ENCODE results near the gene ATP13A4.
A peak's percentile ranks its signal among the peaks of the same experiment; 100 is the strongest.

The ATP13A4 gene, protein sequence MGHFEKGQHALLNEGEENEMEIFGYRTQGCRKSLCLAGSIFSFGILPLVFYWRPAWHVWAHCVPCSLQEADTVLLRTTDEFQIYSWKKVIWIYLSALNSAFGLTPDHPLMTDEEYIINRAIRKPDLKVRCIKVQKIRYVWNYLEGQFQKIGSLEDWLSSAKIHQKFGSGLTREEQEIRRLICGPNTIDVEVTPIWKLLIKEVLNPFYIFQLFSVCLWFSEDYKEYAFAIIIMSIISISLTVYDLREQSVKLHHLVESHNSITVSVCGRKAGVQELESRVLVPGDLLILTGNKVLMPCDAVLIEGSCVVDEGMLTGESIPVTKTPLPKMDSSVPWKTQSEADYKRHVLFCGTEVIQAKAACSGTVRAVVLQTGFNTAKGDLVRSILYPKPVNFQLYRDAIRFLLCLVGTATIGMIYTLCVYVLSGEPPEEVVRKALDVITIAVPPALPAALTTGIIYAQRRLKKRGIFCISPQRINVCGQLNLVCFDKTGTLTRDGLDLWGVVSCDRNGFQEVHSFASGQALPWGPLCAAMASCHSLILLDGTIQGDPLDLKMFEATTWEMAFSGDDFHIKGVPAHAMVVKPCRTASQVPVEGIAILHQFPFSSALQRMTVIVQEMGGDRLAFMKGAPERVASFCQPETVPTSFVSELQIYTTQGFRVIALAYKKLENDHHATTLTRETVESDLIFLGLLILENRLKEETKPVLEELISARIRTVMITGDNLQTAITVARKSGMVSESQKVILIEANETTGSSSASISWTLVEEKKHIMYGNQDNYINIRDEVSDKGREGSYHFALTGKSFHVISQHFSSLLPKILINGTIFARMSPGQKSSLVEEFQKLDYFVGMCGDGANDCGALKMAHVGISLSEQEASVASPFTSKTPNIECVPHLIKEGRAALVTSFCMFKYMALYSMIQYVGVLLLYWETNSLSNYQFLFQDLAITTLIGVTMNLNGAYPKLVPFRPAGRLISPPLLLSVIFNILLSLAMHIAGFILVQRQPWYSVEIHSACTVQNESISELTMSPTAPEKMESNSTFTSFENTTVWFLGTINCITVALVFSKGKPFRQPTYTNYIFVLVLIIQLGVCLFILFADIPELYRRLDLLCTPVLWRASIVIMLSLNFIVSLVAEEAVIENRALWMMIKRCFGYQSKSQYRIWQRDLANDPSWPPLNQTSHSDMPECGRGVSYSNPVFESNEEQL

GRCh38 chr3:193554811-193555210 is at the start of gene ATP13A4:
TSS of gene ATP13A4 (minus strand) at chr3:193554895. CDS start at chr3:193554799, 96 bp downstream.
- DNase-seq: no peak

DNA sequence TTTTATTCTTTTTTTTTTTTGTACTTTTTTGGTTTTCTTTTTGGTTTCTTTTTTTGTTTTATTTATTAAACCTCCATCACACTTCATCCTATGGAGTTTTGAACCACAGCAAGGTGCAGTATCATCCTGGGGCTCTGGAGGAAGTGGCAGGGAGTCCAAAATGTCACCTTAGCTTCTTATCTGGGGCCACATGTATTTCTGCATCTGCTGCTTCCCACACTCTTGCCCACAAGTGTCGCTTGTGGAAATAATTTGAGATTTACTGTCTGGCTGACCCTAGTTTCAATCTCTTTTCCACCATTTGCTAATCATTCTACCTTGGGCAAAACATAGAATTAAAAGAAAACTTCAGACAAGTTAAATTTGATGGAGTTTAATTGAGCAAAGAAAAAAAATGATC is 44.7 kb upstream of the ATP13A4 start:
- no peak for DNase-seq

DNA sequence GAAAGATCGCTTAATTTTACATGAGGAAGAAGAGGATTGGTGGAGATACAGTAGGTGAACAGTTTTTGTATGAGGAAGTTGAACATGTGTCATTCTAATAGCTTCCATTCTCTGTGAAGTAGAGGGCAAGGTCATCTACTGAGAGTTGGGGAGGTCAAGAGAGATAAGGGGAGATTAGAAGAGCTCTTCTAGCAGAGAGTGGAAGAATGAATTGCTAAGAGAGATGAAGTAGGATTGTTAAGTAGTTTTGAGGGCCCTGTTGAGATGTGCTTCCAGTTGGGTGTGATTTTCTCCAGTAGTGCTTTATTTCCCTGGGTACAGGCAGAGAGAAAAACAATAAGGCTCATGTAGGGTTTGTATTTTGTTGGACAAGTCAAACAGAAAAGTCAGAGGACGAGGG is 43.5 kb upstream of the ATP13A4 start:
- DNase-seq: no peak

DNA sequence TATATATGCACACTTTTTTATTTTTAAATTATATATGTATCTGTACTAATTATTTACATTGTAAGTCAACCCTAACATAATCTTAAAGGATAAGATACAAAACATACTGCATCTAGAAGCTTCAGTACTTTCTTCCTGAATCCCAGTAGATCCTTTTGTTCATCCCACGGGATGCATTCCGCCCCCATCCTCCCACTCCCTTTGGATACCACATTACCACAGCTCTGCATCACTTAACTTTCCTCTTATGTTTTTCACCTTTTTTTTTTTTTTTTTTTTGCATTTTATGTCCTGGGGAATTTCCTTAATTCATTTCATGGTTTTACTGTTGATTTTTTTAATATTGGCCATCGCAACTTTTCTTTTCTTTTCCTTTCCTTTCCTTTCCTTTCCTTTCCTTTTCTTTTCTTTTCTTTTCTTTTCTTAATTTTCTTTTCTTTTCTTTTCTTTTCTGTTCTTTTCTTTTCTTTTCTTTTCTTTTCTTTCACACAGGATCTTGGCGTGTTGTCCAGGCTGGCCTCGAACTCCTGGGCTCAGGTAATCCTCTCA is 41.3 kb upstream of the ATP13A4 start:
- DNase-seq: no peak

- DNase-seq: no peak
These were observed 40.4 kb upstream of the ATP13A4 start for GRCh38 chr3:193594946-193595689.

- peak; percentile 20 for DNase-seq
These were observed 39.0 kb upstream of the ATP13A4 start for GRCh38 chr3:193593668-193594030.

GRCh38 chr3:193592841-193593667 is 38.4 kb upstream of the ATP13A4 start, which contains the start of gene OPA1:
TSS of gene OPA1 (plus strand) at chr3:193593208. CDS start at chr3:193593378, 170 bp downstream.
- peak; percentile 94 for DNase-seq

- DNase-seq: peak; percentile 20
These were observed 35.6 kb upstream of the ATP13A4 start for GRCh38 chr3:193590088-193590856.

GRCh38 chr3:193589616-193590015 is 34.9 kb upstream of the ATP13A4 start:
- no peak for DNase-seq

DNA sequence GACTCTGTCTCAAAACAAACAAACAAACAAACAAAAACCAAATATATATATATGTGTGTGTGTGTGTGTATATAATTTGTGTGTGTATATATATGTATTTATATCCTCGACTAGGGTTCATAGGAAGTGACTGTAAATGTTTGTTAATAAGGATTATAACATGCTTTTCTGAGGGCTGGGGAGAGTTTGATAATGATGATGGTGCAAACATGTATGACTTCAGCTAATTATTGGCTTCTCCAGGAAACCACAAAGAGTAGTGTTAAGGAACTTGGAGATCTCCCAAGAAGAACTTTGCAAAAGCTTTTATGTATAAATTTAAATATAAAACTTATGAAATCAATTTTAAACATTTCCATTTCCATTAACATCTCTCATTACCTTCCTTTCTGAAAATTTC is 34.4 kb upstream of the ATP13A4 start:
- DNase-seq: no peak

- no peak for DNase-seq
These were observed 31.8 kb upstream of the ATP13A4 start for GRCh38 chr3:193586526-193586925.

DNA sequence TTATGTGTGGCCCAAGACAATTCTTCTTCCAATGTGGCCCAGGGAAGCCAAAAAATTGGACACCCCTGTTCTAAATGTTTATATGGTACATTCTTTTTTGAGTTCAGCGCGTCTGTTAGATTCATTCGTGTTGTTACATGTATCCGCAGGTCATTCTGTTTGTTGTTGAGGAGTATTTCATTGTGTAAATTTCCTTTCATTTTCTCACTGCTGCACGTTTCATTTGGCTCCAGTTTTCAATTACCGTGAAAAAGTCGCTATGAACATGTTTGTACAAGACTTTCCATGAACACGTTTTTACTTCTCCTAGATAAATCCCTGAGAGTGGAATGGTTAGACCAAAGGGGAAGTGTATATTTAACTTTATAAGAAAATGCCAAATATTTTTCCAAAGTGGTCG is 30.8 kb upstream of the ATP13A4 start:
- no peak for DNase-seq

DNA sequence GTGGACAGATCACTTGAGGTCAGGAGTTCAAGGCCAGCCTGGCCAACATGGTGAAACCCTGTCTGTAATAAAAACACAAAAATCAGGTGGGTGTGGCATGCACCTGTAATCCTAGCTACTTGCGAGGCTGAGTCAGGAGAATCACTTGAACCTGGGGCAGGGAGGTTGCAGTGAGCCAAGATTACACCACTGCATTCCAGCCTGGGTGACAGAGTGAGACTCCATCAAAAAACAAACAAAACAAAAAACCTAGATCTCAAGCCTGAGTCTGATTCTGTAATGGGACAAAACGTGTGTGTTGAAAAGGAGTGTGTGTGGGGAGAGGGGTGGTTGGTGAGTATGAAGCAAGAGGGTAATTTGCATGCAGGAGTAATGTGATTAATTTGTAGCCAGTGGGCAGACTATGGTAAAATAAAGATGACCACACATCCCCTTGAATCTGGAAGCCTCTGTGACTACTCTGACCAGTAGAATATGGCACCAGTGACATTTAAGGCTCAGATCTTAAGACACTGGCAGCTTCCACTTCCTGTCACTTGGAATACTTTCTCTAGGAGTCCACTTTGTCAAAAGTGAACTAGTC is 19.9 kb upstream of the ATP13A4 start:
- no peak for DNase-seq

- no peak for DNase-seq
These were observed 18.9 kb upstream of the ATP13A4 start for GRCh38 chr3:193573403-193574191.

DNA sequence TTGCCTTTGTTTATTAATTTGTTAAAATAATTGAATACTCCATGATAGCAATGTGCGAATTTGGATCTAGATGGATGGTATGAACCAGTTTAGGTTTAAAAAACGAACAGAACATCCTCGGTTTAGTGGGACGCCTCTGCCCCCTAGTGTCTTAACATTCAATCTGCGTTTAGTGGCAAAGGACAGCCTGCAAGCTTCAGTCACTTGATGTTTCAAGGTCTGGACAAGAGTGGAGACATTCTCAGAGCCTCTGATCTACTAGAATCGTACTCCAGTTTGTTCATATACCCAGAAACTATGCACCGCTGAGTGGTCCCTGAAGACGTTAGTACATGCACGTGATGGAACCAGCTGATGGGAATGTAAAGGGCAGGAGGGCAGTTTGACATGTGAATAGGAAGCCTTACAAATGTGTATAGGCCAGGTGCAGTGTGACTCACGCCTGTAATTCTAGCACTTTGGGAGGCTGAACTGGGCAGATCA is 17.8 kb upstream of the ATP13A4 start:
- peak; percentile 28 for DNase-seq

GRCh38 chr3:193569119-193569518 is 14.4 kb upstream of the ATP13A4 start:
- no peak for DNase-seq

DNA sequence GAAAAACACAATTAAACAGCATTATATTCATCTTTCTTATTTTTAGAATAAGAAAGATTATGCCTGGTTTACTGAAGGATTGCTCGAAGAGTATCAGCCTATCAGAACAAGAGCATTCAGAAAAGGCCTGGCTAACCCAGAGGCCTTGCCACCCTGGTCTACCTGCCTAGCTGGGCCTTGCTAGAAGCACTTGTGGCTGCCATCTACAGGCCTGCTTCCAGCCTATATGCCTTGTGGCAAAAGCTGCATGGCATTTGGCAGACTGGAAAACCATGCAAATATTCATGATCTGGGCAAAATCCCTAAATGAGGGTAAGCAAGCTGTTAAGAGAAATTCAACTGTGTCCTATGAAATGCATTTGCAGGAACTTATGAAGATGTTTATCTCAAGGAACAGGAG is 9.3 kb upstream of the ATP13A4 start:
- DNase-seq: no peak

DNA sequence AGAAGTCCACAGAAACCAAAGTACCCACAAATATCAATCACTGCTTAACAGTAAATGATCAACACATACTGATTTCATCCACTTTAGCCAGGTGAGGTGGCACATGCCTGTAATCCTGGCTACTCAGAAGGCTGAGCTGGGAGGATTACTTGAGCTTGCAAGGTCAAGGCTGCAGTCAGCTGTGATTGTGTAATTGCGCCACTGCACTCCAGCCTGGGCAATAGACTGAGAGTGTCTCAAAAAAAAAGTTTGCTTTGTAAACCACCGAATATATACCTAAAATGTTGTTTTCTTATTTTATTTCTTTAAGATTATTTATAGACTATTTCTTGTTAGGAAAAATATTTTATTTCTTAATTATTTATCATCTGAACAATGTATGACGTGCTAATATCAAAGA is 8.7 kb upstream of the ATP13A4 start:
- DNase-seq: no peak

GRCh38 chr3:193560870-193561269 is 6.2 kb upstream of the ATP13A4 start:
- no peak for DNase-seq
